HG03103 (cell line): Measurements from ENCODE around the gene LILRA5.
"Not testable (repeated sequence)": the region's sequence is repeated elsewhere in the genome, so short reads cannot be mapped to it uniquely, and the experiment has no call there.

Experiments
- ATAC-seq: cut with Tn5 transposase; IDR thresholded peaks from one replicate; pipeline ENCODE4 v1.9.1; 2021; ENCODE audit warnings: low read depth; ENCODE audit not compliant: unreplicated experiment

The LILRA5 gene

GRCh38 chr19:54312436-54313377 lies at the start of gene LILRA5:
LILRA5 (minus strand) TSS chr19:54313166; CDS start chr19:54313019, 147 bp downstream.
- no peak for ATAC-seq

- not testable (repeated sequence) for ATAC-seq
These were observed 48.9 kb upstream of the LILRA5 start for GRCh38 chr19:54361680-54362422.

- ATAC-seq, result not testable (repeated sequence)
These were observed 46.3 kb upstream of the LILRA5 start for GRCh38 chr19:54359149-54359820.

GRCh38 chr19:54357381-54357780 lies 44.4 kb upstream of the LILRA5 start:
- ATAC-seq, result no peak

- no peak for ATAC-seq
These were observed 43.6 kb upstream of the LILRA5 start for GRCh38 chr19:54356444-54357056.

- no peak for ATAC-seq
These were observed 42.7 kb upstream of the LILRA5 start for GRCh38 chr19:54355675-54356074.

GRCh38 chr19:54354761-54355160 lies 41.8 kb upstream of the LILRA5 start:
- ATAC-seq, result no peak

GRCh38 chr19:54352546-54352945 lies 39.6 kb upstream of the LILRA5 start:
- no peak for ATAC-seq

- no peak for ATAC-seq
These were observed 39.1 kb upstream of the LILRA5 start for GRCh38 chr19:54352041-54352440.

GRCh38 chr19:54351474-54351873 lies 38.5 kb upstream of the LILRA5 start:
- ATAC-seq, result no peak

- no peak for ATAC-seq
These were observed 33.0 kb upstream of the LILRA5 start for GRCh38 chr19:54345938-54346386.

- no peak for ATAC-seq
These were observed 30.9 kb upstream of the LILRA5 start for GRCh38 chr19:54343868-54344267.

- no peak for ATAC-seq
These were observed 28.3 kb upstream of the LILRA5 start for GRCh38 chr19:54341295-54341694.

- ATAC-seq, result no peak
These were observed 26.8 kb upstream of the LILRA5 start for GRCh38 chr19:54339646-54340358.

GRCh38 chr19:54338521-54338920 lies 25.6 kb upstream of the LILRA5 start:
- ATAC-seq, result no peak

GRCh38 chr19:54337858-54338230 lies 24.9 kb upstream of the LILRA5 start:
- ATAC-seq, result no peak

- no peak for ATAC-seq
These were observed 24.2 kb upstream of the LILRA5 start for GRCh38 chr19:54336893-54337857.

GRCh38 chr19:54335979-54336892 lies 23.3 kb upstream of the LILRA5 start:
- ATAC-seq, result no peak
